ENCODE data around the gene CNKSR3. TPM values are rescaled to one million over a fixed set of nuclear protein-coding genes. Genes with fewer than 3 reads are reported as not detected.

Gene CNKSR3
- total RNA-seq, 6 experiments from 2014 or later, result 19.8 to 43.4 (median 26.9) TPM

DNA sequence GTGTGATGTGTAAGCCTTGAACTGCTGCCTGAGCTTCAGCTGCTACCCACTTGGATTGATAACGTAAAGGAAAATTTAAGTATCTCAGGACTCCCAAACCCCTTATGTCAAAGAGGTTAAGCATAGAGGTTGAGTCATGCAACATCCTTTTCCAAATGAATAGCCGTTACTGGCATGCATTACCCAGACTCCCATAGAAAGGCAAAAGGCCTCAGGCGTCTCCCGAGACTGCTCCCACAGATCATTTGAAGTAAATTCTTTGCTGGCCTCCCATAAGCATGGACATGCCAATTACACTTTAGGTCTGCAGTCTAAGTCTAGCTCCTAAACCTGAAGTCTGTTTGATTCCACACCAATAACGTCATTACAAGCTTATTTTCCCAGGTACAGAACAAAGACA is 168.6 kb downstream of the CNKSR3 start:
- Histone ChIP-seq H3K27me3 (no peaks in the 10 kb centered on the region), H3K4me3 (no peak overlapping the region), H3K27ac (no peak overlapping the region), H3K4me1 (no peaks in the 10 kb centered on the region), H3K36me3 (no peaks in the 10 kb centered on the region), H3K9me3 (no peaks in the 10 kb centered on the region)
- intact Hi-C loops (cut with DNase I), result no loop called here
- DNase-seq (no peak), ATAC-seq (no peak)
- TF ChIP-seq POLR2A (IDR thresholded peaks at IDR 0.05), result no peak
- no peak for TF ChIP-seq CTCF (IDR thresholded peaks at IDR 0.05)
- WGBS (ENCODE audit: insufficient coverage, low coverage, low lambda C conversion rate, missing lambda C conversion rate), result 63% methylated on average over 5 of the region's 5 CpGs

GRCh38 chr6:154341336-154341735 is 169.1 kb downstream of the CNKSR3 start:
- Histone ChIP-seq H3K27me3 (no peaks in the 10 kb centered on the region), H3K4me1 (no peaks in the 10 kb centered on the region), H3K36me3 (no peaks in the 10 kb centered on the region), H3K4me3 (no peak overlapping the region), H3K27ac (no peak overlapping the region), H3K9me3 (no peaks in the 10 kb centered on the region)
- TF ChIP-seq CTCF (IDR thresholded peaks at IDR 0.05) (no peak), POLR2A (IDR thresholded peaks at IDR 0.05) (no peak)
- ATAC-seq (no peak), DNase-seq (no peak)
- intact Hi-C loops (cut with DNase I), result no loop called here
- WGBS (ENCODE audit: insufficient coverage, low coverage, low lambda C conversion rate, missing lambda C conversion rate), result 53% methylated on average over 4 of the region's 4 CpGs

Small RNAs within 50 kb of the gene (small RNA-seq; reads per million reads assigned to genes)
- 0 reads per million in 2 experiments for gene AL357075.2

Other genes with a start within 250 kb of the CNKSR3 start
- gene IPCEF1, start 153.9 kb downstream of the CNKSR3 start, total RNA-seq, result 1 to 10 TPM in 5 of 6 experiments, under 1 TPM in 1; 0.90 to 3.0 (median 1.4) TPM
- gene SCAF8, start 222.7 kb upstream of the CNKSR3 start, total RNA-seq, result 10 to 100 TPM; 12.7 to 17.2 (median 14.3) TPM

Data from right lobe of liver (tissue), 6 donors.